Measurements from ENCODE around the gene SLC32A1. TPM values are rescaled to one million over a fixed set of nuclear protein-coding genes. Genes with fewer than 3 reads are reported as not detected.

Gene SLC32A1
- total and polyA plus RNA-seq, 2 of the 13 experiments (the other 11 are each of a cell fraction or from before 2014, with no cell fraction given): not detected

GRCh38 chr20:38748097-38748860 lies 24.0 kb downstream of the SLC32A1 start, which contains the start of gene ACTR5 (continued):
- TF ChIP-seq RERE (CRISPR knock-in tag; IDR thresholded peaks at IDR 0.05; ENCODE audit: low read depth): no peak
- no peak for TF ChIP-seq SUZ12 (IDR thresholded peaks at IDR 0.05; ENCODE audit: low read depth, low read length)
- peak; percentile 88; the same call in 1 of the 2 replicates for TF ChIP-seq ZNF256 (CRISPR knock-in tag; conservative IDR thresholded peaks at IDR 0.05)
- TF ChIP-seq ZNF850 (CRISPR knock-in tag; conservative IDR thresholded peaks at IDR 0.05): peak; percentile 95; the same call in 1 of the 2 replicates
- TF ChIP-seq ZNF746 (CRISPR knock-in tag; IDR thresholded peaks at IDR 0.05): peak; percentile 50; the same call in 1 of the 2 replicates
- TF ChIP-seq ZNF530 (CRISPR knock-in tag; IDR thresholded peaks at IDR 0.05; ENCODE audit: low read depth): no peak
- no peak; the same call in 1 of the 2 replicates for TF ChIP-seq GFI1 (CRISPR knock-in tag; IDR thresholded peaks at IDR 0.05; ENCODE audit: borderline replicate concordance)
- TF ChIP-seq E2F5 (CRISPR knock-in tag; conservative IDR thresholded peaks at IDR 0.05): peak; percentile 88
- TF ChIP-seq ZNF672 (CRISPR knock-in tag; IDR thresholded peaks at IDR 0.05): no peak
- no peak for TF ChIP-seq GATAD2A (CRISPR knock-in tag; IDR thresholded peaks at IDR 0.05)
- TF ChIP-seq ARNTL (CRISPR knock-in tag; IDR thresholded peaks at IDR 0.05): peak; percentile 81
- peak; percentile 76 for TF ChIP-seq ZNF556 (CRISPR knock-in tag; IDR thresholded peaks at IDR 0.05; ENCODE audit: borderline replicate concordance)
- TF ChIP-seq SKI (IDR thresholded peaks at IDR 0.05; ENCODE audit: partially characterized antibody): peak; percentile 68
- peak; percentile 64; the same call in 1 of the 2 replicates for TF ChIP-seq ZNF143 (CRISPR knock-in tag; IDR thresholded peaks at IDR 0.05)
- peak; percentile 88 for TF ChIP-seq RBM39 (IDR thresholded peaks at IDR 0.05; ENCODE audit: low read depth, low read length, poor library complexity, severe bottlenecking)
- TF ChIP-seq RFXAP (CRISPR knock-in tag; IDR thresholded peaks at IDR 0.05; ENCODE audit: borderline replicate concordance): peak; percentile 91
- TF ChIP-seq ZNF569 (CRISPR knock-in tag; IDR thresholded peaks at IDR 0.05; ENCODE audit: borderline replicate concordance): no peak
- TF ChIP-seq ZNF496 (CRISPR knock-in tag; IDR thresholded peaks at IDR 0.05; ENCODE audit: insufficient replicate concordance): no peak
- TF ChIP-seq ETV6 (CRISPR knock-in tag; conservative IDR thresholded peaks at IDR 0.05): peak; percentile 95; the same call in 1 of the 2 replicates
- peak; percentile 75 for TF ChIP-seq MEIS1 (CRISPR knock-in tag; IDR thresholded peaks at IDR 0.05; ENCODE audit: borderline replicate concordance)
- TF ChIP-seq ZNF235 (CRISPR knock-in tag; IDR thresholded peaks at IDR 0.05; ENCODE audit: borderline replicate concordance): peak; percentile 99
- no peak for TF ChIP-seq ARNT (IDR thresholded peaks at IDR 0.05)
- TF ChIP-seq ZBTB7B (CRISPR knock-in tag; IDR thresholded peaks at IDR 0.05): peak; percentile 50; the same call in 1 of the 2 replicates
- peak; percentile 95 for TF ChIP-seq POLR2G (IDR thresholded peaks at IDR 0.05; ENCODE audit: low read depth, low read length)
